SK-N-SH (cell line): ENCODE data around the gene GADD45B. TPM values are rescaled to one million over a fixed set of nuclear protein-coding genes. Genes with fewer than 3 reads are reported as not detected.

ENCODE experiments used
- CTCF ChIA-PET: fragments of 300-600, 350-600 bp; formaldehyde crosslinking; extraction: SDS; loops from one replicate; lab custom pipeline; 2021; lab: Yijun Ruan, JAX
- POLR2A ChIA-PET: fragments of 350-600 bp; sonication (Branson Sonifier 250); formaldehyde crosslinking; extraction: SDS; loops from one replicate; lab custom pipeline; 2020; ENCODE audit warnings: antibody characterized with exemption, inconsistent platforms; lab: Yijun Ruan, JAX
- DNase-seq: peaks from one replicate; pipeline ENCODE4 v3.0.0; 2012
- H2AFZ ChIP-seq: fragments of 200-600 bp; sonication (generic); 2 replicates; pipeline ENCODE4 v1.8.1; 2016; ENCODE audit warnings: antibody characterized with exemption, mild to moderate bottlenecking, low read depth
- H3F3A ChIP-seq: fragments of 200-600 bp; sonication (generic); replicated peaks from 2 replicates; pipeline ENCODE3; 2016; ENCODE audit warnings: antibody characterized with exemption, mild to moderate bottlenecking; ENCODE audit not compliant: insufficient read depth
- H3K27ac ChIP-seq, 2 experiments: fragments of 200-500 bp in 1 of 2; fragments of 200-600 bp in 1 of 2; sonication (Bioruptor generic) in 1 of 2; sonication (generic), shearing (Covaris generic) in 1 of 2; 2 replicates each; pipeline versions ENCODE4 v1.5.1 to v1.6.1; 2014 to 2016; ENCODE audit warnings: low read depth in 2 of 2, inconsistent platforms in 1 of 2, low read length in 1 of 2, mild to moderate bottlenecking in 1 of 2, mixed read lengths in 1 of 2
- H3K27me3 ChIP-seq: fragments of 200-600 bp; sonication (generic), shearing (Covaris generic); 2 replicates; pipeline ENCODE4 v1.6.1; 2016; ENCODE audit warnings: mixed run types; ENCODE audit not compliant: insufficient read depth
- H3K36me3 ChIP-seq, 2 experiments: fragments of 200-500 bp in 1 of 2; fragments of 200-600 bp in 1 of 2; sonication (Bioruptor generic) in 1 of 2; sonication (generic) in 1 of 2; replicated peaks in 1 of 2; 2 replicates each; pipeline versions ENCODE3 to v1.5.1; 2014 to 2016; ENCODE audit warnings: low read length in 1 of 2, mild to moderate bottlenecking in 1 of 2; ENCODE audit not compliant: insufficient read depth in 2 of 2, control insufficient read depth in 1 of 2
- H3K4me1 ChIP-seq, 2 experiments: fragments of 200-500 bp in 1 of 2; fragments of 200-600 bp in 1 of 2; sonication (Bioruptor generic) in 1 of 2; sonication (generic), shearing (Covaris generic) in 1 of 2; 2 replicates each; pipeline versions ENCODE4 v1.5.1 to v1.6.1; 2014 to 2016; ENCODE audit warnings: low read depth in 1 of 2, low read length in 1 of 2, mixed run types in 1 of 2; ENCODE audit not compliant: insufficient read depth in 2 of 2, control insufficient read depth in 1 of 2
- H3K4me2 ChIP-seq: fragments of 200-600 bp; sonication (generic), shearing (Covaris generic); 2 replicates; pipeline ENCODE4 v1.6.1; 2017; ENCODE audit warnings: mixed run types
- H3K4me3 ChIP-seq, 2 experiments: fragments of 200-500 bp in 1 of 2; fragments of 200-600 bp in 1 of 2; sonication (Bioruptor generic) in 1 of 2; sonication (generic), shearing (Covaris generic) in 1 of 2; 2 replicates each; pipeline versions ENCODE4 v1.5.1 to v1.8.1; 2014 to 2016; ENCODE audit warnings: low read depth in 2 of 2, inconsistent platforms in 1 of 2, low read length in 1 of 2, mild to moderate bottlenecking in 1 of 2, mixed read lengths in 1 of 2, moderate library complexity in 1 of 2
- H3K79me2 ChIP-seq: fragments of 200-600 bp; sonication (generic); 2 replicates; pipeline ENCODE4 v1.8.1; 2017; ENCODE audit warnings: mild to moderate bottlenecking; ENCODE audit not compliant: insufficient read depth
- H3K9ac ChIP-seq: fragments of 200-600 bp; sonication (generic); 2 replicates; pipeline ENCODE4 v1.6.1; 2017; ENCODE audit warnings: mixed run types
- H3K9me2 ChIP-seq: fragments of 200-600 bp; sonication (generic); 2 replicates; pipeline ENCODE4 v1.6.1; 2017; ENCODE audit warnings: mixed run types
- H3K9me3 ChIP-seq: fragments of 200-600 bp; sonication (generic); 2 replicates; pipeline ENCODE4 v1.6.1; 2017; ENCODE audit warnings: mixed run types, mild to moderate bottlenecking, moderate library complexity
- H4K20me1 ChIP-seq: fragments of 200-600 bp; sonication (generic); 2 replicates; pipeline ENCODE4 v1.6.1; 2017; ENCODE audit warnings: mild to moderate bottlenecking, mixed run types; ENCODE audit not compliant: insufficient read depth
- CTCF ChIP-seq: fragments of 200-600 bp; sonication (generic); IDR thresholded peaks from 2 replicates; pipeline ENCODE4 v1.6.1; 2017; ENCODE audit warnings: antibody characterized with exemption, mild to moderate bottlenecking, moderate library complexity
- ELF1 ChIP-seq: IDR thresholded peaks from 2 replicates; pipeline ENCODE4 v1.4.0; 2012
- EP300 ChIP-seq, 2 experiments: IDR thresholded peaks; 2 replicates each; pipeline versions ENCODE4 v1.4.0 to v1.6.1; 2012; ENCODE audit warnings: borderline replicate concordance in 1 of 2, low read depth in 1 of 2, low read length in 1 of 2
- EZH2phosphoT487 ChIP-seq: fragments of 200-600 bp; sonication (generic); IDR thresholded peaks from 2 replicates; pipeline ENCODE4 v1.6.1; 2017; ENCODE audit warnings: low read depth, mixed run types, mild to moderate bottlenecking, antibody characterized with exemption, moderate library complexity, borderline replicate concordance
- FOXJ3 ChIP-seq: sonication (generic); formaldehyde crosslinking; IDR thresholded peaks from 2 replicates; pipeline ENCODE4 v1.5.1; 2020; ENCODE audit warnings: mild to moderate bottlenecking, missing genetic modification reagents
- GABPA ChIP-seq: IDR thresholded peaks from 2 replicates; pipeline ENCODE4 v1.4.0; 2012; ENCODE audit warnings: low read depth, mild to moderate bottlenecking
- GATA2 ChIP-seq: sonication (generic); formaldehyde crosslinking; IDR thresholded peaks from 2 replicates; pipeline ENCODE4 v1.5.0; 2020; ENCODE audit warnings: mild to moderate bottlenecking, missing genetic modification reagents
- IRF3 ChIP-seq: fragments of 150-350 bp; IDR thresholded peaks from 2 replicates; pipeline ENCODE4 v1.6.1; 2016; ENCODE audit warnings: mild to moderate bottlenecking, low read depth, low read length
- MEF2A ChIP-seq: IDR thresholded peaks from 2 replicates; pipeline ENCODE4 v1.4.0; 2012; ENCODE audit warnings: low read depth, borderline replicate concordance
- MXI1 ChIP-seq: IDR thresholded peaks from 2 replicates; pipeline ENCODE4 v1.6.1; 2012; ENCODE audit warnings: mild to moderate bottlenecking, low read depth, low read length, improper control_type of control experiment
- NFIC ChIP-seq: IDR thresholded peaks from 2 replicates; pipeline ENCODE4 v1.4.0; 2012; ENCODE audit warnings: borderline replicate concordance
- NRF1 ChIP-seq: IDR thresholded peaks from 2 replicates; pipeline ENCODE4 v1.6.1; 2012; ENCODE audit warnings: low read depth, mild to moderate bottlenecking, low read length
- PBX3 ChIP-seq: IDR thresholded peaks from 2 replicates; pipeline ENCODE4; 2012
- POLR2AphosphoS5 ChIP-seq: IDR thresholded peaks from 2 replicates; pipeline ENCODE4 v1.6.1; 2012; ENCODE audit warnings: low read depth, low read length
- RAD21 ChIP-seq: IDR thresholded peaks from 2 replicates; pipeline ENCODE4 v1.6.1; 2012; ENCODE audit warnings: mild to moderate bottlenecking, low read length
- RCOR1 ChIP-seq: fragments of 150-350 bp; IDR thresholded peaks from 2 replicates; pipeline ENCODE4 v1.6.1; 2017; ENCODE audit warnings: antibody characterized with exemption, low read length
- REST ChIP-seq: IDR thresholded peaks from 2 replicates; pipeline ENCODE4 v1.6.1; 2012; ENCODE audit warnings: mild to moderate bottlenecking, low read depth, low read length, moderate library complexity
- RFX5 ChIP-seq: IDR thresholded peaks from 2 replicates; pipeline ENCODE4 v1.6.1; 2012; ENCODE audit warnings: mild to moderate bottlenecking, improper control_type of control experiment, low read length
- SIN3A ChIP-seq: IDR thresholded peaks from 2 replicates; pipeline ENCODE4 v1.6.1; 2012; ENCODE audit warnings: low read depth, mild to moderate bottlenecking, low read length, moderate library complexity, borderline replicate concordance
- TCF12 ChIP-seq: IDR thresholded peaks from 2 replicates; pipeline ENCODE4 v1.4.0; 2012
- WGBS: methylation state at CpG from one replicate; pipeline ENCODE4 v1.1.6; 2017; ENCODE audit warnings: low lambda C conversion rate; 5-methylcytosine and 5-hydroxymethylcytosine counted together
- polyA plus RNA-seq, 3 experiments: library from polyadenylated mRNA; depleted of rRNA; stranded (reverse); fragments of >200 nt; gene quantifications; 2 replicates each; pipeline ENCODE4 v1.2.3, GENCODE V29; 2012
- TF ChIP-seq, protein P1 (sequence below): IDR thresholded peaks from 2 replicates; pipeline ENCODE4 v1.4.0; 2012; ENCODE audit warnings: low read depth, borderline replicate concordance
- TF ChIP-seq, protein P2 (sequence below): IDR thresholded peaks from 2 replicates; pipeline ENCODE4 v1.4.0; 2012; ENCODE audit warnings: low read depth

GADD45B gene
- polyA plus RNA-seq, 1 of the 3 experiments (the other 2 are of a cell fraction) = 67.6 TPM

DNA sequence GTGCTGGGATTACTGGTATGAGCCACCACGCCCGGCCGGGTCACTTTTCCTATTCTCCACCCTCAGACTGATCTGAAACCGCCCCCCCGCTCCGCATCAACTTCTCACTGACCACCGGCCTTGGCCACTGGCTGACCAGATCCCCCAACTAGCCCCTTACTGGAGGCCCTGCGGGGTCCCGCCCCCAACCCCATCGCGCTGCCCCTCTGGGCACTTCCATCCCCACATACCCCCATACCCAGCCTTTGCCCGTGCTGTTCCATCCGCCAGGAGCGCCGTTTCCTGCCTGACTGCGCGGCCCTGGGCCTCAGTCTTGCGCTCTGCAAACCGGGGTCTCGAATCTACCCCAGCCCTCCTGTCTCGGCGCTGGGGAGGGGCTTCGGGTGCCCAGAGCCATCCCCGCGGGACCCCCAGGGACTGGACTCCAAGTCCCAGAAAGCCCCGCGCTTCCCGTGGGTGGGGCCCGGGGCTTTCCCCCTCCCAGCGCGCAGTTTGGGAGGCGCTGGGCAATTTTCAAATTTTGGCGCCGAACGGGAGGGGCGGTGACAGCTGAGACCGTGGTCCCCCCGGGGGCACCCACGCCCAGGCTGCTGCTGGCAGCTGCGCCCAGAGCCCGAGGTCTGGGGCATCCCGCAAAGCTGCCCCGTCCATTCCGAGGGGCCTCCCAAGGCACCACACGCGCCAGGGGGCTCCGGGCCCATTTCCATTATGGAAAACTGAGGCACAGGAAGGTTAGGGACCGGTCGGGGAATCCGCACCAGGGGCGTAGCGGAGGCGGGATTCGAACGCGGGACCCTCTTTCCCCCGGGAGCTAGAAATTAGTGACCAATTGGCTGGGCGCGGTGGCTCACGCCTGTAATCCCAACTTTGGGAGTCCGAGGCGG is 13.9 kb upstream of the GADD45B start:
- Histone ChIP-seq H3K4me2 (peak overlapping the region; percentile 93), H3K9ac (peak overlapping the region; percentile 78), H3K27ac (peak overlapping the region in 1 of 2 experiments; percentile 60; a peak in 3 of 4 replicates), H2AFZ (peak overlapping the region; percentile 94), H3K9me3 (no peaks in the 10 kb centered on the region), H3K4me3 (peak overlapping the region; percentile 54 to 75), H3K36me3 (no peaks in the 10 kb centered on the region), H4K20me1 (no peaks in the 10 kb centered on the region), H3F3A (peaks cover 33% of the 10 kb centered on the region), H3K79me2 (peaks cover 10% of the 10 kb centered on the region), H3K27me3 (no peaks in the 10 kb centered on the region), H3K4me1 (no peaks in the 10 kb centered on the region; a peak in 2 of 4 replicates), H3K9me2 (no peaks in the 10 kb centered on the region)
- peak; percentile 92 for DNase-seq
- 11% methylated on average over 46 of the region's 62 CpGs for WGBS
- POLR2A ChIA-PET = no interaction called here
- CTCF ChIA-PET = interaction anchor here (0.5 to 21.1 kb wide), 4 partner anchors 12 to 174 kb away, joined by 3 to 309 read pairs (median 10); no protein-coding TSS in a partner anchor
- TF ChIP-seq NFIC (no peak; the same call in 1 of the 2 replicates), MXI1 (peak; percentile 46; the same call in 1 of the 2 replicates), GATA2 (CRISPR knock-in tag) (no peak), RAD21 (no peak), RFX5 (no peak), PBX3 (peak; percentile 35; the same call in 1 of the 2 replicates), RCOR1 (no peak), SIN3A (peak; percentile 51; the same call in 1 of the 2 replicates), CTCF (peak; percentile 35), IRF3 (no peak), POLR2AphosphoS5 (no peak), REST (no peak), FOXJ3 (no peak), GABPA (no peak), TCF12 (peak; percentile 14; the same call in 1 of the 2 replicates), EP300 (IDR thresholded peaks at IDR 0.05; ENCODE audit: borderline replicate concordance in 1 of 2, low read depth in 1 of 2, low read length in 1 of 2) (no peak), EZH2phosphoT487 (no peak), MEF2A (no peak), NRF1 (peak; percentile 38; the same call in 1 of the 2 replicates), ELF1 (peak; percentile 59)
- TF ChIP-seq, protein P1, sequence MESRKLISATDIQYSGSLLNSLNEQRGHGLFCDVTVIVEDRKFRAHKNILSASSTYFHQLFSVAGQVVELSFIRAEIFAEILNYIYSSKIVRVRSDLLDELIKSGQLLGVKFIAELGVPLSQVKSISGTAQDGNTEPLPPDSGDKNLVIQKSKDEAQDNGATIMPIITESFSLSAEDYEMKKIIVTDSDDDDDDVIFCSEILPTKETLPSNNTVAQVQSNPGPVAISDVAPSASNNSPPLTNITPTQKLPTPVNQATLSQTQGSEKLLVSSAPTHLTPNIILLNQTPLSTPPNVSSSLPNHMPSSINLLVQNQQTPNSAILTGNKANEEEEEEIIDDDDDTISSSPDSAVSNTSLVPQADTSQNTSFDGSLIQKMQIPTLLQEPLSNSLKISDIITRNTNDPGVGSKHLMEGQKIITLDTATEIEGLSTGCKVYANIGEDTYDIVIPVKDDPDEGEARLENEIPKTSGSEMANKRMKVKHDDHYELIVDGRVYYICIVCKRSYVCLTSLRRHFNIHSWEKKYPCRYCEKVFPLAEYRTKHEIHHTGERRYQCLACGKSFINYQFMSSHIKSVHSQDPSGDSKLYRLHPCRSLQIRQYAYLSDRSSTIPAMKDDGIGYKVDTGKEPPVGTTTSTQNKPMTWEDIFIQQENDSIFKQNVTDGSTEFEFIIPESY = peak; percentile 50; the same call in 1 of the 2 replicates
- TF ChIP-seq, protein P2, sequence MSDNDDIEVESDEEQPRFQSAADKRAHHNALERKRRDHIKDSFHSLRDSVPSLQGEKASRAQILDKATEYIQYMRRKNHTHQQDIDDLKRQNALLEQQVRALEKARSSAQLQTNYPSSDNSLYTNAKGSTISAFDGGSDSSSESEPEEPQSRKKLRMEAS = peak; percentile 61; the same call in 1 of the 2 replicates
